OCI-LY7 (cell line): Measurements from ENCODE around the gene YBX3. TPM values are rescaled to one million over a fixed set of nuclear protein-coding genes. Genes with fewer than 3 reads are reported as not detected.

Source experiments
- BruUV-seq: library from RNA; stranded (reverse); fragments of 400-500 nt; replicated peaks from 2 replicates; lab custom pipeline; 2021; lab: Mats Ljungman, UMichigan
- CTCF ChIA-PET: fragments of 300-600 bp; sonication (Branson Sonifier 250); formaldehyde crosslinking; loops from one replicate; lab custom pipeline; 2022; ENCODE audit warnings: antibody characterized with exemption; ENCODE audit not compliant: unreplicated experiment; lab: Charles Lee
- POLR2A ChIA-PET: fragments of 300-600 bp; sonication (Branson Sonifier 250); formaldehyde crosslinking; loops from one replicate; lab custom pipeline; 2022; ENCODE audit warnings: antibody characterized with exemption; lab: Charles Lee
- DNase-seq: peaks from one replicate; pipeline ENCODE4 v3.0.0-alpha.2; 2015; ENCODE audit warnings: low spot score
- H2AFZ ChIP-seq: fragments of 200-600 bp; sonication (generic), shearing (Covaris generic); 2 replicates; pipeline ENCODE4 v1.6.1; 2014; ENCODE audit warnings: mild to moderate bottlenecking, antibody characterized with exemption, low read length, moderate library complexity
- H3K27ac ChIP-seq: fragments of 200-600 bp; sonication (generic); 2 replicates; pipeline ENCODE4 v1.5.1; 2014; ENCODE audit warnings: mixed run types, low read depth, mild to moderate bottlenecking, moderate library complexity, low read length, inconsistent platforms; ENCODE audit not compliant: poor library complexity, severe bottlenecking
- H3K36me3 ChIP-seq: fragments of 200-600 bp; sonication (generic); 2 replicates; pipeline ENCODE4 v1.6.1; 2014; ENCODE audit warnings: mild to moderate bottlenecking, antibody characterized with exemption, low read length, moderate library complexity, mixed read lengths; ENCODE audit not compliant: insufficient read depth
- H3K4me1 ChIP-seq: fragments of 200-600 bp; sonication (generic); 2 replicates; pipeline ENCODE4 v1.5.1; 2014; ENCODE audit warnings: mild to moderate bottlenecking, low read length; ENCODE audit not compliant: insufficient read depth, poor library complexity, severe bottlenecking
- H3K4me2 ChIP-seq: fragments of 200-600 bp; sonication (generic); 2 replicates; pipeline ENCODE4 v1.6.1; 2014; ENCODE audit warnings: mild to moderate bottlenecking, low read length
- H3K4me3 ChIP-seq: fragments of 200-600 bp; sonication (generic); 2 replicates; pipeline ENCODE4 v1.5.1; 2014; ENCODE audit warnings: mild to moderate bottlenecking, low read depth, low read length; ENCODE audit not compliant: poor library complexity, severe bottlenecking
- H3K79me2 ChIP-seq: fragments of 200-600 bp; sonication (generic); 2 replicates; pipeline ENCODE4 v1.6.1; 2016; ENCODE audit warnings: low read depth, mild to moderate bottlenecking, low read length, moderate library complexity, mixed read lengths; ENCODE audit not compliant: insufficient read depth
- H3K9me2 ChIP-seq: fragments of 200-600 bp; sonication (generic); 2 replicates; pipeline ENCODE4 v1.6.1; 2016; ENCODE audit warnings: mild to moderate bottlenecking, low read length, mixed read lengths; ENCODE audit not compliant: insufficient read depth
- H3K9me3 ChIP-seq: fragments of 200-600 bp; sonication (generic); 2 replicates; pipeline ENCODE4 v1.6.1; 2014; ENCODE audit warnings: mild to moderate bottlenecking, mixed run types, low read length, mixed read lengths
- H4K20me1 ChIP-seq: fragments of 200-600 bp; sonication (generic); 2 replicates; pipeline ENCODE4 v1.6.1; 2014; ENCODE audit warnings: mild to moderate bottlenecking, antibody characterized with exemption, low read length, moderate library complexity, mixed read lengths; ENCODE audit not compliant: insufficient read depth
- CTCF ChIP-seq: fragments of 200-600 bp; sonication (generic); conservative IDR thresholded peaks from 2 replicates; pipeline ENCODE4 v1.5.1; 2014; ENCODE audit warnings: mild to moderate bottlenecking, antibody characterized with exemption, low read length, moderate library complexity, mixed read lengths
- EZH2phosphoT487 ChIP-seq: fragments of 200-600 bp; sonication (generic); IDR thresholded peaks from 2 replicates; pipeline ENCODE4 v1.6.1; 2018; ENCODE audit warnings: low read depth, borderline replicate concordance, mild to moderate bottlenecking, mixed run types, antibody characterized with exemption, low read length, moderate library complexity, mixed read lengths
- intact Hi-C: fragments of 100-400 bp; cut with micrococcal nuclease; formaldehyde crosslinking; loops from one replicate; pipeline ENCODE4 v1.10.0; 2022; ENCODE audit not compliant: unreplicated experiment
- total RNA-seq, 2 experiments: library from RNA; depleted of rRNA in 1 of 2; stranded (reverse); fragments of >200 nt in 1 of 2; shearing (Covaris generic) in 1 of 2; gene quantifications; 2 replicates each; pipeline ENCODE4 v1.2.3, GENCODE V29; 2014 to 2022

The YBX3 gene
- total RNA-seq, 2 experiments from 2014 or later = 97.5 to 223 TPM

DNA sequence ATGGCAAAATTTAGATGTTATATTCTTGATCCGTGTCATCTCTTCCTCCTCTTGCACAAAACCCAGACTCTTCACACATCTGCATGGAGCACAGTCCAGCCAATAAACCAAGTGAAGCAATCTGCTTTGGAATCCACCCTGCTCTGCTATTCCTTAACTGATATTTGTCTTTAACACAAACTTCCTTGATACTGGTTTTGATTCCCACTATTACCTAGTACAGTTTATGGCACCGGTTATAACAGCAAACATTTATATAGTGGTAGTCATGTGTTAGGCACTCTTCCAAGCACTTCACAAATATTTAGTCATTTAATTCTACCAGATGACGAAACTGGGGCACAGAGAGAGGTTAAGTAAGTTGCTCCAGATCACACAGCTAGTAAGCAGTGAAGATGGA lies 61.8 kb downstream of the YBX3 start:
- DNase-seq = no peak
- intact Hi-C loops = no loop called here
- ChIA-PET POLR2A (no interaction called here), CTCF (no interaction called here)
- H2AFZ ChIP-seq = no peak overlapping the region
- no peaks in the 10 kb centered on the region for H4K20me1 ChIP-seq
- H3K79me2 ChIP-seq = no peaks in the 10 kb centered on the region
- H3K4me2 ChIP-seq = no peak overlapping the region
- BruUV-seq = no TSS peak
- H3K36me3 ChIP-seq = no peaks in the 10 kb centered on the region
- peaks cover 14% of the 10 kb centered on the region; the same call in 1 of the 2 replicates for H3K9me3 ChIP-seq
- H3K9me2 ChIP-seq = no peaks in the 10 kb centered on the region
- TF ChIP-seq EZH2phosphoT487 (no peak), CTCF (no peak)
- H3K4me1 ChIP-seq = no peaks in the 10 kb centered on the region
- no peak overlapping the region for H3K4me3 ChIP-seq
- H3K27ac ChIP-seq = no peak overlapping the region

- Histone ChIP-seq H3K27ac (no peak overlapping the region), H3K4me1 (no peaks in the 10 kb centered on the region), H3K9me3 (peaks cover 9% of the 10 kb centered on the region; the same call in 1 of the 2 replicates), H3K79me2 (no peaks in the 10 kb centered on the region), H3K36me3 (no peaks in the 10 kb centered on the region), H3K4me2 (no peak overlapping the region), H4K20me1 (no peaks in the 10 kb centered on the region), H3K9me2 (no peaks in the 10 kb centered on the region), H3K4me3 (no peak overlapping the region), H2AFZ (no peak overlapping the region)
- ChIA-PET CTCF (no interaction called here), POLR2A (interaction anchor here (0.5 kb wide), 1 partner anchor 617 kb away, joined by 3 read pairs; no protein-coding TSS in a partner anchor)
- no peak for TF ChIP-seq CTCF
- TF ChIP-seq EZH2phosphoT487 = no peak
- BruUV-seq = no TSS peak
- DNase-seq = no peak
- intact Hi-C loops = no loop called here
These were observed 69.1 kb downstream of the YBX3 start for GRCh38 chr12:10654003-10654402.

DNA sequence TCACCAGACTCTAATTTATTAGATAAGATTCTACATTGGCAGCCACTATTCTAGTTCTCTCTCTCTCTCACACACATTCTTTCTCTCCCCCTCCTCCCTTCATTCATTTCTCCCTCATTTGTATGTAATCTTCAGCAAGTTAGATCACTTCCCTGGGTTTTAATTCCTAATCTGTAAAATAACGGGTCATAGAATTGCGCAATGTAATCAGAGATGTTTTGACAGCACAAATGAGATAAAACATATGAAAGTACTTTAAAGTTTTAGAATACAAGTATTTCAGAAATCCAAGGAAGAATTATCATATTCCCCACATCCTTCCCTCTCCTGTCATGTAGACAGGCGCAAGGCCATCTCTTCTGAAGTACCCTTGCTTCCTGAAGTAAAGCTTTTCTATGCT lies 70.9 kb downstream of the YBX3 start:
- Histone ChIP-seq H2AFZ (no peak overlapping the region), H3K4me2 (no peak overlapping the region), H4K20me1 (no peaks in the 10 kb centered on the region), H3K36me3 (no peaks in the 10 kb centered on the region), H3K79me2 (no peaks in the 10 kb centered on the region), H3K9me3 (peaks cover 4% of the 10 kb centered on the region; the same call in 1 of the 2 replicates), H3K4me3 (no peak overlapping the region), H3K27ac (no peak overlapping the region), H3K4me1 (no peaks in the 10 kb centered on the region), H3K9me2 (no peaks in the 10 kb centered on the region)
- CTCF ChIA-PET = no interaction called here
- BruUV-seq = no TSS peak
- TF ChIP-seq CTCF = no peak
- TF ChIP-seq EZH2phosphoT487 = no peak
- intact Hi-C loops = no loop called here
- no peak for DNase-seq
- POLR2A ChIA-PET = no interaction called here

Other genes with a start within 250 kb of the YBX3 start
- 0.85 and 1.0 TPM in 2 replicates for gene EIF2S3B, start 217.4 kb downstream of the YBX3 start, total RNA-seq (2014; rRNA removed; shearing (Covaris generic))
- 0.95 and 1.6 TPM in 2 replicates for gene EIF2S3B, start 217.4 kb downstream of the YBX3 start, total RNA-seq (2022)
- 35.6 and 44.4 TPM in 2 replicates for gene MAGOHB, start 109.7 kb downstream of the YBX3 start, total RNA-seq (2014; rRNA removed; shearing (Covaris generic))
- 54.7 and 66.5 TPM in 2 replicates for gene MAGOHB, start 109.7 kb downstream of the YBX3 start, total RNA-seq (2022)
- not detected in 2 replicates for gene STYK1, start 49.3 kb downstream of the YBX3 start, total RNA-seq (2014; rRNA removed; shearing (Covaris generic))
- gene STYK1, start 49.3 kb downstream of the YBX3 start, total RNA-seq (2022) = 0.11 TPM in 1 of 2 replicates, not detected in the other
- not detected in 2 replicates for gene TAS2R7, start 79.3 kb upstream of the YBX3 start, total RNA-seq (2014; rRNA removed; shearing (Covaris generic))
- not detected in 2 replicates for gene TAS2R7, start 79.3 kb upstream of the YBX3 start, total RNA-seq (2022)
- not detected in 2 replicates for gene TAS2R8, start 84.0 kb upstream of the YBX3 start, total RNA-seq (2014; rRNA removed; shearing (Covaris generic))
- gene TAS2R8, start 84.0 kb upstream of the YBX3 start, total RNA-seq (2022) = not detected in 2 replicates
- gene TAS2R9, start 86.8 kb upstream of the YBX3 start, total RNA-seq (2014; rRNA removed; shearing (Covaris generic)) = not detected in 2 replicates
- gene TAS2R9, start 86.8 kb upstream of the YBX3 start, total RNA-seq (2022) = not detected in 2 replicates
- 0.50 TPM in 1 of 2 replicates, not detected in the other for gene TAS2R10, start 103.0 kb upstream of the YBX3 start, total RNA-seq (2014; rRNA removed; shearing (Covaris generic))
- not detected in 2 replicates for gene TAS2R10, start 103.0 kb upstream of the YBX3 start, total RNA-seq (2022)
- 1.4 and 1.5 TPM in 2 replicates for gene PRR4, start 126.2 kb upstream of the YBX3 start, total RNA-seq (2014; rRNA removed; shearing (Covaris generic))
- gene PRR4, start 126.2 kb upstream of the YBX3 start, total RNA-seq (2022) = 1.3 TPM in 1 of 2 replicates, not detected in the other
- 26.8 and 41.4 TPM in 2 replicates for gene PRH1, start 160.9 kb upstream of the YBX3 start, total RNA-seq (2014; rRNA removed; shearing (Covaris generic))
- gene PRH1, start 160.9 kb upstream of the YBX3 start, total RNA-seq (2022) = 22.6 and 30.4 TPM in 2 replicates
- 0.92 and 1.3 TPM in 2 replicates for gene TAS2R13, start 186.2 kb upstream of the YBX3 start, total RNA-seq (2014; rRNA removed; shearing (Covaris generic))
- gene TAS2R13, start 186.2 kb upstream of the YBX3 start, total RNA-seq (2022) = 0.81 and 1.2 TPM in 2 replicates
- not detected in 2 replicates for gene PRH2, start 205.9 kb upstream of the YBX3 start, total RNA-seq (2014; rRNA removed; shearing (Covaris generic))
- not detected in 2 replicates for gene PRH2, start 205.9 kb upstream of the YBX3 start, total RNA-seq (2022)
- 2.9 and 4.5 TPM in 2 replicates for gene TAS2R14, start 215.9 kb upstream of the YBX3 start, total RNA-seq (2014; rRNA removed; shearing (Covaris generic))
- gene TAS2R14, start 215.9 kb upstream of the YBX3 start, total RNA-seq (2022) = 2.4 and 2.8 TPM in 2 replicates